GM18499 (cell line): Measurements from ENCODE around the gene DYRK1A.

ENCODE experiments used
- ATAC-seq: cut with Tn5 transposase; IDR thresholded peaks from one replicate; pipeline ENCODE4 v1.9.1; 2021; ENCODE audit warnings: moderate number of reproducible peaks; ENCODE audit not compliant: insufficient read depth, unreplicated experiment

DYRK1A gene

GRCh38 chr21:37561941-37562919 lies 195.7 kb downstream of the DYRK1A start:
- ATAC-seq, result no peak

GRCh38 chr21:37562920-37563640 lies 196.5 kb downstream of the DYRK1A start:
- ATAC-seq, result no peak

- peak; percentile 73 for ATAC-seq
These were observed 197.2 kb downstream of the DYRK1A start for GRCh38 chr21:37563641-37564340.

- peak; percentile 36 for ATAC-seq
These were observed 197.9 kb downstream of the DYRK1A start for GRCh38 chr21:37564341-37564923.

GRCh38 chr21:37564924-37565529 lies 198.5 kb downstream of the DYRK1A start:
- ATAC-seq, result no peak

GRCh38 chr21:37565530-37566223 lies 199.1 kb downstream of the DYRK1A start:
- ATAC-seq, result no peak

GRCh38 chr21:37566790-37567615 lies 200.4 kb downstream of the DYRK1A start:
- no peak for ATAC-seq

- ATAC-seq, result no peak
These were observed 201.8 kb downstream of the DYRK1A start for GRCh38 chr21:37568415-37568814.

- ATAC-seq, result no peak
These were observed 202.3 kb downstream of the DYRK1A start for GRCh38 chr21:37568916-37569315.

GRCh38 chr21:37571442-37571841 lies 204.9 kb downstream of the DYRK1A start:
- no peak for ATAC-seq

- no peak for ATAC-seq
These were observed 207.7 kb downstream of the DYRK1A start for GRCh38 chr21:37574316-37574715.

GRCh38 chr21:37574751-37575150 lies 208.2 kb downstream of the DYRK1A start:
- no peak for ATAC-seq

- ATAC-seq, result no peak
These were observed 209.0 kb downstream of the DYRK1A start for GRCh38 chr21:37575580-37575979.
